Globus pallidus (tissue), 1 donor: ENCODE data around the gene AAR2.

Experiments
- DNase-seq: peaks from one replicate; pipeline ENCODE4 v3.0.0-alpha.2; 2015; ENCODE audit warnings: low spot score

The AAR2 gene

DNA sequence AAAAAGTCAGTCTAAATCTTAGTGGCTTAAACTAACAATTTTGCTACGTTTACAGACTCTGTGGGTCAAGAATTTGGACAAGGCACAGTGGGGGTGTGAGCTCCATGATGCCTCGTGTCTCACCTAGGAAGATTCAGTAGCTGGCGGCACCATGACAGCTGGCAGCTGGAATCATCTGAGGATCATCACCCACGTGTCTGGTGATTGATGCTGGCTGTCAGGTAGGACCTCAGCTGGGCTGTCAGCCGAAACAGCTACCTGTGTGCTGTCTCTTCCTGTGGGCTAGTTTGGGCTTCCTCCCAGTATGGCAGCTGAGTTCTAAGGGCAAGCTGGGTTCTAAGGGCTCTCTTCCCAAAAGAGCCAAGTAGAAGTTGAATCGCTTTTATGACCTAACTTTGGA lies 43.5 kb downstream of the AAR2 start:
- no peak for DNase-seq

DNA sequence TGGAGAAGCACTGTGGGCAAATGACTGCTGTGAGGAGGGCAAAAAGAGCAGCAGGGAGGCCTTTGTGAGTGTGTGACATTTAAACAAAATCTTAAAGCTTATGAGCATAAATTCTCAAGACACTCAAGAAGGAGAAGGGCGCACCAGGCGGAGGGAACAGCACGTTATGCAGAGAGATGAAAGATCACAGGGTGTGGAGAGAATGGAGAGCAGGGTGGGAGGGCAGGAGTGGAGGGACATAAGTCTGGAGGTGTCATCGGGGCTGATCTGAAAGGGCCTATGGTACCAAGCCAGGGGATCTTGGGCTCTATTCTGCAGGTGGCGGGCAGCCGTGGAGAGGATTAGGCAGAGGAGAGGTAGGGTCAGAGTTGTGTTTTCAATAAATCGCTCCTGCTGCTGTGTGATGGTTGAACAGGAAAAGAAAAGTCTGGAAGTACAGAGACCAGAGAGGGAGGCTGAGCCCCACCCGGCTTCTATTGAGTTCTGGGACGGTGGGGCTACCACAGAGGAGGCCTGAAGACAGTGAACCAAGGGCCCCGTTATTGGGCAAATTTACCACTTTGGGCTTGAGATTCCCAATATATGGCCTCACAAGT lies 45.6 kb downstream of the AAR2 start:
- DNase-seq = no peak

DNA sequence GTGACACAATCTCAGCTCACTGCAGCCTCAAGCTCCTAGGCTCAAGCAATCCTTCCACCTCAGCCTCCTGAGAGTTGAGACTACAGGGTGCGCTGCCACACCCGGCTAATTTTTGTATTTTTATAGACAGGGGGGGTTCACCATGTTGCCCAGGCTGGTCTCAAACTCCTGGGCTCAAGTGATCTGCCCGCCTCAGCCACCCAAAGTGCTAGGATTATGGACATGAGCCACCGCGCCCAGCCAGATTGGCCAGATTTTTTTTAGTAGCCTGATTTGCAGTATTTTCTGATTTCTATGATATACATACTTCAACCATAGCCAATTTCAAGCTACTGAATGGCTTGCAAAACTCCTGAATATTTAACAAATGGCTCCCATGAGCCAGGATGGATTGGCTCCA lies 48.5 kb downstream of the AAR2 start:
- DNase-seq = no peak

DNA sequence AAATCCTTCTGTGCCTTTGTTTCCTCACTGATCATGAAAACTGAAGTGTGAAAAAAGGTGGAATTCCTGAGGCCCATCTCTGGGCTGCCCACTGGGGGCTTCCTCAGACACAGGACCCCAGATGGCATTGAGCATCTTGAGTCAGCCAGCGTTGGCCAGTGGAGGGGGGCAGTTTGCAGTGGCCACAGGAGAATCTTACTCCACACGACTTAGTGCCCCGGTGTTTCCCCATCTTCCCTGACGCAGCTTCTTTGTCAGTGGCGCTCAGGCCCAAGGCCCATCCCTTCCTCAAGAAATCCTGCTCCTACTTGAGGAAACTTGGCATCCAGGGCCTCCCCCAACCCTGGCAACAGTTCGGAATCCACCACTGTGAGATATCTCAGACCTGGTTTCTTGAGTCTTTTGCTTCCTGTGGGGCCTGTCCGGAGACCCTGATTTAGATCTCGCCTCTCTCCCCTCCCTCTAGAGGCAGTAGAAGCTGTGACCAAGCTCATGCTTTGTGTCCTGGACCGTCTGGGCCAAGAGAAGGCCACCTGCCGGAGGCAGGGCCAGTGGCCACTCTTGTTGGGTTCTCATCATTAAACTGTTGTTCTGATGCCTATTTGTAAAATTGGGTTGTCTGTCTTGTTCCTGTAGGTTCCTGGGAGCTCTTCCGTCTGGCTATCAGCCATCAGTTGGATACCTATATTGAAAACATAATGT lies 49.6 kb downstream of the AAR2 start:
- DNase-seq = no peak

DNA sequence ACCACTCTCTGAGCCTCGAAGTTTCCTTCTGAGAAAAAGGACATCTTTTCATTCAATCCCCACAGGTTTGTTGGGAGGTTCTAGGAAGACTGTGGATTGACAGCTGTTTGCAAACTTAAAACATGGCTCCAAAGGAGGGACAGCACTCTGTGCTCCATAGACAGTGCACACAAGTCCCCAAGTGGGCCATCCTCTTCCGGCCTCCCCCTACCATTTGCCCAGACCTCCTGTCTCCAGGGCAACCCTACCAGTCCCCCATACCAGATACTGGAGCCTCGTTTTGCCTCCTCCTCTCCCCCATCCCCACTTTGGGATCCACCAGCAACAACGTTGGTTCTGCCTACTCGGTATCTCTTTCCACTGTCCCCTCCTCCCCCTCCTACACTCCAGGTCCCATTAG lies 61.4 kb downstream of the AAR2 start:
- DNase-seq = no peak

DNA sequence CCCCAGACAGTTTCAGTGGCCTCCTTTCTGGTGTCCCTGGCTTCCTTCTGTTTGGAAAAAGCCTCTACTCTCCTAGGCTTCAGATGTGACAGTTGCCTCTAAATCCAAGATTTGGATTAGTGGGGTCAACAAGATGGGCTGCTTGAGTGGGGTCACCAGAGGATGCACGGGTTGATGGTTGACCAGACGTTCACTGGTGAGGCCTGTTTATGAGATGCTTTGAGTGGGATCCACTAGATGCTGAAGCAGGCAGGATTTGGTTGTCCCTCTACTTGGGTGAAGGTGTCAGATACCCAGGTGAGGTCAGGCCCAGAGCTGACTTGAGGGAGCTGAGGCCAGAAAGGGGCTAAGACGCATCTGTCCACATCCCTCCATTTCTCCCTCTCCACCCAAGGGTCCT lies 61.8 kb downstream of the AAR2 start:
- DNase-seq = no peak

DNA sequence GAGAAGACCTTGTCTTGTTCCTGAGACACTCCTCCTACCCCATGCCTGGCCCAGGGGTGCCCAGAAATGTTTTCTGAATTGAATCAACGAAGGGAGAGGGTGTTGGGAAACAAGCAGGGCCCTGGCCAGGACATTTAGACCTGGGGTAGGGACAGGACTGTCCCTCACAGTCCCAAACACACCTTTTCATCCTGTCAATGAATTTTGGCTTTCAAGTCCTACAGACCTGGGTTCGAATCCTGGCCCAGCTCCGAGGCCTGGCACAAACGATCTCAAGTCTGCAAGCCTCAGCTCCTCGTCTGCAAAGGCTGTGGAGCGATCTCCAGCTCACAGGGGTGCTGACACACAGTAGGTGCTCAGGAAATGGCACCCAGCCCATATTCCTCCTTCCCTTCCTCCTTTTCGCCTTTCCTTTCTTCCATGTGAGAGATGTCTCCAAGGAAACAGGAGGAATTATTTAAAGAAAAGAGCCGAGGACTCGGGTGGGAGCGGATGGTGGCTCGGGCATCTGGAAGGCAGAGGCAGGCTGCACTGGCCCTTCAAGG lies 62.6 kb downstream of the AAR2 start:
- DNase-seq = no peak

DNA sequence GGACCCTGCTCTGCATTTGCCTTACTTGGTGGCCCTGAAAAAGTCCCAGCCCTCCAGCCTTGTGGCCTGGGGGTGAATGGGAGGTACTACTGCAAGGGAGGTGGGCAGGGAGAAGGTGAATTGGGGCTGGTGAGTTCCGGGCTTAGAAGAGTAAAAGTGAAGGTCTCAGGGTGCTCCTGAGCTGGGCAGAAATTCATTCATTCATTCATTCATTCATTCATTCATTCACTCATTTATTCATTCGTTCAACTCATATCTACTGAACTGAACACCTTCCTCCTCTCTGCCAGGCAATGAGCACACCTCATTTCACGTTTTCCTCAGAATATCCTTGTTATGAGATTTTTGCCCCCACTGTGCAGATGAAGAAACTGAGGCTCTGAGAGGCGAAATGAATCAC lies 63.2 kb downstream of the AAR2 start:
- DNase-seq = no peak

DNA sequence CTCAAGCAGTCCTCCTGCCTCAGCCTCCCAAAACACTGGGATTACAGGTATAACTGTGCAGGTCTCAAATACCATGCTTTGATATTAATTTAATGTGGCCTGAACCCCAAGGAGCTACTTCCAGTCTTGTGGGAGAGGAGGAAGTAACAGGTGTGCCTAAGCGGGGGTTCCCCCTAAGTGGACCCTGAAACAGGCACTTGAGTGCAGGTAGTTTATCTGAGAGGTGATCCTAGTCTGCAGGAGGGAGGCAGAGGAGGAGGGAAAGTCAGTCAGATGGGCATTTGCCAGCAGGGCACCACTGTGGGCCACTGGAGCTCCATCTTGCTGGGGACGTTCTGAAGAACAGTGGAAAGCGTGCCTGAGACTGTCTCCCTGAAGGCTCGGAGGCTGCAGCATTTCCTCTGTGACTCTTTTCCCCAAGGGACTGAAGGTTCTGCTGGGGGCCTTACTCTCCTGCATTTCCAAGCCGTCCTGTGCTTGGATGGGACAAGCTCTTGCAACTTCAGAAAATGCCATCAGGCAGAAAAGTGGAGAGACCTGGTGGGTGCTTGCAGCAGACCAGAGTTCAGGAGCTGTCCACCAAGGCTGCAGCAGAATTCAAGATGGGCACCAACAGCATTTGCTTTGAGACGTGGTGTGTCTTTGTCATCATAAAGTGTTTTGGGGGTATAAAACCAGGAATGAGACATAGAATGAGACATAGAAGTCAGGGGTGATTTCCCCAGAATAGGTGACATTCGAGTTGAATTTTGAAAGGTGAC lies 65.3 kb downstream of the AAR2 start:
- no peak for DNase-seq

DNA sequence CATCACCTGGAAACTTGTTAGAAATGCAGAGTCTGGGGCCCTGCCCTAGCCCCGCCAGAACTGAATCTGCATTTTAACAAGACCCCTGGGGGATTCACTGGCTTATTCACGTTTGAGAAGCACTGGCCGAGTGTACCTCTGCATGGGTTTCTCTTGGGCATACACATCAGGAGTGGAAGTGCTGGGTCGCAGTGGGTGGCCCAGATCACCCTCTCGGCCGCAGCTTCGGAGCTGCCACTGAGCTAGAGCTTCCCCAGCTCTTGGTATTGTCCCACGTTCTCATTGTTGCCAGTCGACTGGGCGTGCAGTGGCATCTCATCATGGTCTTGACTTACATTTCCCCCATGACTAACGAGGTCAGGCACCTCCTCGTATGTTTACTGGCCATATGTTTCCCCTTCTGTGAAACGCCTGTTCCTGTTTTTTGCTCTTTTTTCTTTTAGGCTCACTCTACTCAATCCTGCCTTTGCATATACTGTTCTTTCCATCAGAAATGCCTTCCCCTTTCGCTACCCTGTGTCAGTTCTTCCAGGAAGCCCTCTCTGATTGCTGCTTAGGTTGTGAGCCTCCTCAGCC lies 66.8 kb downstream of the AAR2 start:
- no peak for DNase-seq

DNA sequence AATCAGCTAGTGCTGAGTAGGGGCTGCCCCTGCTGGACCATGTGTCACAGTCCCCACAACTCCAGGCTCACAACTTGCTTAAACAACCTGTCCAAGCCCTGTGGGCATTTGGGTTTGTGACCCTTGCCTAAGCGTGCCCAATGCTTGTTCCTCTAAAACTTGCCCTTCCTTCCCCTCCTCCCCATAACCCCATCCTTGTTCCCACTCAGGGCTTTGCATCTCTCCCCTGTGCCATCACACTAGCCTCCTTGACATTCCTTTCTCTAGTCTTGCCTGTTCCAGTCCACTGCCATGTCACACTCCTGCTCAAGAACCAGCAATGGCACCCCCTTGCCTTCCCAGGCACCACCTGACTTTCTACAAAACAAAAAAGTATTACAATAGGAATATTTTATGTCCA lies 67.6 kb downstream of the AAR2 start:
- no peak for DNase-seq

DNA sequence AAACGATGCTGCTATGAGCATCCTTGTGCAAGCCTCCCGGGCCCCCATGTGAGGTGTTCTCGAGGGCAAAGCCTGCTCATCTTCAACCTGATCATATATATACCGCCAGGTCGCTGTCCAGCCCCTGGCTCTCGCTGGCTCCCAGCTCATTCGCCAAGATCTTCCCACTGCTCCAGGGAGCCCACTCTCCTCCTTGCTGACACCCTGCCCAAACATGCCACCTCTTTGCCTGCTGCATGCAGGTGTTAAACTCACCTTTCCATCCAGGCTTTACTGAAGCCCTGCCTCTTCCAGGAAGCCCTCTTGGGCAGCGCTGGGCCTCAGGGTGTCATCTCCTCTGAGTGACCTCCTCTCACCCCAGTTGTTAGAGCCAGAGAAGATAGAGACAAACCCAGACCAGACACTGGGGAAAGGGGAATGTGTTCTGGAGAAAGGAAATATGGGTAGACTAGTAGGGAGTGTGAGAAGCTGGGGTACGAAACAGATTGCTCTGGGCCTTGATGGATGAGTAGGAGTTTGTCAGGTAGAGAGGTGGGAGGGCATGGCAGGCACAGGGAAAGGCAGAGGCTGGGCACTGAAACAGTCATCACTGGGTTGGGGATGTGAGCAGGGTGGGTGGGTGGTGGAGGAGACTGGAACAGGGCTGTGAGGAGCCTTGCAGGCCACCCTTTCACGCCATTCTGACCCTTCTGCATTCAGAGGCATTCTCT lies 68.7 kb downstream of the AAR2 start:
- DNase-seq = no peak

DNA sequence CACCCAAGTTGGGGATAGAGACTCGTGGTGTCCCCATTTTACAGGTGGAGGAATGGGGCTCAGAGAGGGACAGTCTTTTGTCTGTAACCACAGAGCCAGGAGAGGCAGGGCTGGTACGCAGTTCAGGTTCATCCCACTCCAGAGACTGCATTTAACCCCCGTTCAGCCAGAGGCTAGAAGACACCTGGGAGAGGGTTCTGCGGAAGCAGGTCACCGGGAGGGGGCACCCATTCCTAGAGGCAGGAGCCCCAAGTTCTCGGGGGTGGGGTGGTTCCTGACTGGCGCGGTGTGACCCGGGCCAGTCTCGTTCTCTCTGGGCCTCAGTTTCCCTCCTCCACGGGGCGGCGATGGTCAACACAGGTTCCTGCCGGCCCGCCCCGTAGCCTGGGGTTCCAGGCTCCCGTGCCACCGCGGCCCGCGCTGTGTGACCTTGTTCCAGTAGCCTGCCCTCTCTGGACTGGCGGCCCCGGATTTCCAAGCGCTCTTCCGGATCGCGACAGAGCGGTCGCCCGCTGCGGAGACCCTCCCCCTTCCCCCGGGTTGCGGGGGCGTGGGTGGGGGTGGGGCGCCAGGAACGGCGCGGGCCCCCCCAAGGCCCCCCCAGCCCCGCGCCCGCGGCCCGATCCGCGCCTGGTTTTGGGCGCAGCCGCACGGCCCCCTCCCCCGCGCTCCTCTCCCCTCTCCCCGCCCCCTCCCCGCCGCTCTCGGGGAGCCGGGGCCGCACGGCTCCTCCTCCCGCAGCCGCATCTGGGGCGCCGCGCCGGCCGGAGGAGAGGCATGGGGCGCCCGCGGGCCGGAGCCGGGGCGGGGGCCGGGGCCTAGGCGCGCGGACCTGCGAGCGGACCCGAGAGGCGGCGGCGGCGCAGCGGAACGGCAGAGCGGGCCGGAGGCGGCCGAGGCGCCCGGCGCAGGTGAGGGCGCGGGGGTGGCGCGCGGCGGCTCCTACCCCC lies 69.6 kb downstream of the AAR2 start, which contains the start of gene DLGAP4:
DLGAP4 (plus strand) TSS at position 738 of the 950 bp plus-strand sequence. CDS start 125,379 bp downstream, outside the sequence.
- no peak for DNase-seq
